ENCODE measurements around the gene PRDM15.

PRDM15 gene

GRCh38 chr21:41846033-41846317 lies 33.2 kb downstream of the PRDM15 start:
- Histone ChIP-seq H3K27ac (ENCODE audit: low read depth, low read length) (no peak overlapping the region), H3K27me3 (ENCODE audit: control insufficient read depth in 1 of 2, insufficient read depth in 2 of 2, low read length in 2 of 2) (no peaks in the 10 kb centered on the region), H3K36me3 (ENCODE audit: control insufficient read depth in 1 of 2, insufficient read depth in 2 of 2, low read length in 2 of 2) (peaks cover 0 to 12% of the 10 kb centered on the region in 2 donors), H3K4me3 (ENCODE audit: low read depth in 1 of 2, low read length in 2 of 2) (no peak overlapping the region), H3K9me3 (ENCODE audit: control insufficient read depth in 1 of 2, low read length in 2 of 2) (peaks cover 0 to 5% of the 10 kb centered on the region in 2 donors), H3K9ac (ENCODE audit: low read depth in 1 of 2, low read length in 2 of 2) (no peak overlapping the region), H3K4me1 (ENCODE audit: control insufficient read depth in 1 of 2, insufficient read depth in 2 of 2, low read length in 2 of 2) (no peaks in the 10 kb centered on the region)

DNA sequence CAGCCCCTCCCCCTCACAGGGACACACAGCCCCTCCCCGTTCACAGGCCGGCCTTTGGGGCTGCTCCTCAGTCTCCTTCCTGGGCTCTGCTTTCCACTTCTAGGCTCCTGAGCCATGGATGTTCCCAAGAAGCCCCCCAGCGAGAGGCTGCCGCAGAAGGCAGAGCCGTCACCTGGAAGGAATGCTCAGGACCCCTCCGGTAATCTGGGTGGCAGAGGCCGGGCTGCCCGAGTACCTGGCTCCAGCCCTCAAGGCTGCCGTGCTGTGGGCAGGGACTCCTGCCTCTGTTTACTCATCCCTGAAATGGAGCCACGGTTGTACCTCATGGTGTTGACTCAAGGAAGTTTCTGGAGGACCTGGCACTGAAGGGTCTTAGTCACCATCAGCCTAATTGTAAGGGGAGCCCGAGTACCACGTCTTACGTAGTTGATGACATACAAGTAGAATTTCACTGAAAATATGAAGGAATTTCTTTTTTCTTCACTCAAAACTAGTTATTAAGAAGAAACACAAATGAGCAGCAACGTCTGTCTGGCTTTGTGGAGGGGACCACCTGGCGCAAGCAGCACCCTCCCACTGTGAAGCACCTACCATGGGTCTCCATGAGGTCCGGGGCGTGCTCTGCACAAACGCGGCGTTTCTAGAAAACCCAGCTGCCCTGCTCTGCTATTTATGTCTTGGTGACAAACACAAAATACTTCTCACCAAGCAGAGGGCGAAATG lies 33.7 kb downstream of the PRDM15 start:
- Histone ChIP-seq H3K9ac (ENCODE audit: low read depth in 1 of 2, low read length in 2 of 2) (no peak overlapping the region), H3K9me3 (ENCODE audit: control insufficient read depth in 1 of 2, low read length in 2 of 2) (peaks cover 0 to 7% of the 10 kb centered on the region in 2 donors), H3K27me3 (ENCODE audit: control insufficient read depth in 1 of 2, insufficient read depth in 2 of 2, low read length in 2 of 2) (no peaks in the 10 kb centered on the region), H3K4me3 (ENCODE audit: low read depth in 1 of 2, low read length in 2 of 2) (no peak overlapping the region), H3K27ac (ENCODE audit: low read depth, low read length) (no peak overlapping the region), H3K36me3 (ENCODE audit: control insufficient read depth in 1 of 2, insufficient read depth in 2 of 2, low read length in 2 of 2) (peaks cover 0 to 12% of the 10 kb centered on the region in 2 donors), H3K4me1 (ENCODE audit: control insufficient read depth in 1 of 2, insufficient read depth in 2 of 2, low read length in 2 of 2) (no peaks in the 10 kb centered on the region)

DNA sequence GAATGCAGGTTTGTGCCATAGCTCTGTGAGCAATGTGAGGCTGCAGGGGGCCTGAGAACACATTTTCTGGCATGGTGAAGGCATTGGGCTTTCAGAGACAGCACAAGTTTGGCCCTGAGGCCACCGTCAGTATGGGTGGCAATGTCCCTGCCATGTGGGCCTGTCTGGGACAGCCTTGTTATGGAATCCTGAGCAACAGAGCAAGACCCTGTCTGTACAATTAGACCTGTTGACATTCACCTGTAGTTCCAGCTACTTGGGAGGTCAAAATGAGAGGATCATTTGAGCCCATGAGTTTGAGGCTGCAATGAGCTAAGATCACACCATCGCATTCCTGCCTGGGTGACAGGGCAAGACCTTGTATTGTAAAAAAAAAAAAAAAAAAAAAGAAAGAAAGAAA lies 35.6 kb downstream of the PRDM15 start:
- H3K4me3 ChIP-seq (ENCODE audit: low read depth in 1 of 2, low read length in 2 of 2): no peak overlapping the region
- no peak overlapping the region for H3K27ac ChIP-seq (ENCODE audit: low read depth, low read length)
- H3K9ac ChIP-seq (ENCODE audit: low read depth in 1 of 2, low read length in 2 of 2): no peak overlapping the region
- H3K27me3 ChIP-seq (ENCODE audit: control insufficient read depth in 1 of 2, insufficient read depth in 2 of 2, low read length in 2 of 2): no peaks in the 10 kb centered on the region
- H3K9me3 ChIP-seq (ENCODE audit: control insufficient read depth in 1 of 2, low read length in 2 of 2): peaks cover 0 to 7% of the 10 kb centered on the region in 2 donors
- H3K36me3 ChIP-seq (ENCODE audit: control insufficient read depth in 1 of 2, insufficient read depth in 2 of 2, low read length in 2 of 2): peaks cover 0 to 14% of the 10 kb centered on the region in 2 donors
- no peaks in the 10 kb centered on the region for H3K4me1 ChIP-seq (ENCODE audit: control insufficient read depth in 1 of 2, insufficient read depth in 2 of 2, low read length in 2 of 2)

DNA sequence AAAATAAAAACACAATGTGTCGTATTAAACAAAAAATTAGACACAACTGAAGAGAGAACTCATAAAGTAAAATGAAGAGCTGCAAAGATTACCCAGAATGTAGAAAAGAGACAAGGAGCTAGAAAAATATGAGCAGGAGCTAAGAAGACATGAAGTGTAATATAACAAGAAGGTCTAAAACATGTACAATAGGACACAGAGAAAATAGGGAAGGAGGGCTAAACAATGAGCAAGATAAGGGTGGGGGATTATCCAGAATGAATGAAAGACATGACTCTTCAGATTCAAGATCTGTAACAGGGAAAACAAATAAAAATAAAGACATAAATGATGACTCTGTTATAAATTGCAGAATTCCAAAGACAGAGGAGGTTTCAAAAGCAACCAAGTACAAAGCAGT lies 38.3 kb downstream of the PRDM15 start:
- Histone ChIP-seq H3K27me3 (ENCODE audit: control insufficient read depth in 1 of 2, insufficient read depth in 2 of 2, low read length in 2 of 2) (no peaks in the 10 kb centered on the region), H3K27ac (ENCODE audit: low read depth, low read length) (no peak overlapping the region), H3K4me3 (ENCODE audit: low read depth in 1 of 2, low read length in 2 of 2) (no peak overlapping the region), H3K36me3 (ENCODE audit: control insufficient read depth in 1 of 2, insufficient read depth in 2 of 2, low read length in 2 of 2) (peaks cover 0 to 28% of the 10 kb centered on the region in 2 donors), H3K4me1 (ENCODE audit: control insufficient read depth in 1 of 2, insufficient read depth in 2 of 2, low read length in 2 of 2) (no peaks in the 10 kb centered on the region), H3K9ac (ENCODE audit: low read depth in 1 of 2, low read length in 2 of 2) (no peak overlapping the region), H3K9me3 (ENCODE audit: control insufficient read depth in 1 of 2, low read length in 2 of 2) (peaks cover 0 to 7% of the 10 kb centered on the region in 2 donors)

DNA sequence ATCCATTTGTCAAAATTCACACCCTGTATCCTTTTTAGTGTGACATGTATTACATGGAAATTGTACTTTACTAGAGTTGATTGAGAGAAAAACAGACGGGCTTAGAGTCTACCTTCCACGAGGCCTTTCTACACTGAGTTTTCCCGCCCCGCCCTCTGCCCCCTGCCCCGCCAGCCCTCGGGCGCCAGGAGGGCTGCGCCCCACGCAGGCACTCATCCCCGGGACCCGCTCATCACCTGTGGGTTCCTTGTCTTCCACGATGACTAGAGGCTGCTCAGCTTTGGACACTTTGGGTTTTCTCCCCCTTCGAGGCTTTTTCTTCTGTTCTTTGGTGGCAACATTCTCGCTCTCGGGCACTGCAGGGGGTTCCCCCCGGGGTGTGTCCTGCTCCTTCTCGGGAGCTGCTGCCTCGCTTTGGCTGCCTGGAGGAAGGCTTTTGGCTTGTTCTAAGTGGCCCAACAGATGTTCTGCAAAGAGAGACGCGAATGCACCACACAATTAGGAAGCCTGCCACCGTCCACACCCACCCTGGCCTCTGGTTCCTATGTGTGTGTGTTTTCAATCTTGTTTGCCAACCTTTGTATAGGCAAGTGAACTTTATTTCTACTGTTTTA lies 39.6 kb downstream of the PRDM15 start:
- H3K36me3 ChIP-seq (ENCODE audit: control insufficient read depth in 1 of 2, insufficient read depth in 2 of 2, low read length in 2 of 2): peaks cover 0 to 38% of the 10 kb centered on the region in 2 donors
- H3K9me3 ChIP-seq (ENCODE audit: control insufficient read depth in 1 of 2, low read length in 2 of 2): peaks cover 0 to 7% of the 10 kb centered on the region in 2 donors
- no peaks in the 10 kb centered on the region for H3K4me1 ChIP-seq (ENCODE audit: control insufficient read depth in 1 of 2, insufficient read depth in 2 of 2, low read length in 2 of 2)
- H3K9ac ChIP-seq (ENCODE audit: low read depth in 1 of 2, low read length in 2 of 2): no peak overlapping the region
- no peak overlapping the region for H3K4me3 ChIP-seq (ENCODE audit: low read depth in 1 of 2, low read length in 2 of 2)
- H3K27me3 ChIP-seq (ENCODE audit: control insufficient read depth in 1 of 2, insufficient read depth in 2 of 2, low read length in 2 of 2): no peaks in the 10 kb centered on the region
- H3K27ac ChIP-seq (ENCODE audit: low read depth, low read length): no peak overlapping the region

DNA sequence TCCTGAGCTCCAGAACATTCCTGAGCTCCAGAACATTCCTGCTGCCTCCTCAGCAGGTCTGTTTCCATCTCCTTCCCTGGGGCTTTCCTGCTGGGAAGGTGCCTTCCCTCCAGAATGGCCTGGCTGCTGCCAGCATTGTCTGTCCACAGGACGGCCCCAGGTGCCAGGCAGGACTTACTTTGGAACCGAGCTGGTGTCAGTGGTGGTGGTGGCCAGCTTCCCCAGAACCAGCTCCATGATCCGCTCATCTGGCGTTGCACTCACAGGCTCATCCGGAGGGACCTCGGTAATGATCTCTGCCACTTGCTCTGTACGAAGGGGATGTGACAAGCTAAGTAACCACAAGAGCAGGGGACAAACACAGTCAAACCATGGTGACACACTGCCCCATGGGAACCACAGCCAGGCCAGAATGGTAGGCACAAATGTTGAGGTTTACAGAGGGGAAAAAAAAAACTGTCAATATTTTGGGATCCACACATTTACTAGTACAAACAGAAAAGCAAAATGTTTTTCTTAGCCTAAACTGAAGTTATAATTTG lies 41.3 kb downstream of the PRDM15 start:
- Histone ChIP-seq H3K4me3 (ENCODE audit: low read depth in 1 of 2, low read length in 2 of 2) (no peak overlapping the region), H3K4me1 (ENCODE audit: control insufficient read depth in 1 of 2, insufficient read depth in 2 of 2, low read length in 2 of 2) (no peaks in the 10 kb centered on the region), H3K9me3 (ENCODE audit: control insufficient read depth in 1 of 2, low read length in 2 of 2) (peaks cover 0 to 7% of the 10 kb centered on the region in 2 donors), H3K9ac (ENCODE audit: low read depth in 1 of 2, low read length in 2 of 2) (no peak overlapping the region), H3K36me3 (ENCODE audit: control insufficient read depth in 1 of 2, insufficient read depth in 2 of 2, low read length in 2 of 2) (peaks cover 0 to 47% of the 10 kb centered on the region in 2 donors), H3K27ac (ENCODE audit: low read depth, low read length) (no peak overlapping the region), H3K27me3 (ENCODE audit: control insufficient read depth in 1 of 2, insufficient read depth in 2 of 2, low read length in 2 of 2) (no peaks in the 10 kb centered on the region)

DNA sequence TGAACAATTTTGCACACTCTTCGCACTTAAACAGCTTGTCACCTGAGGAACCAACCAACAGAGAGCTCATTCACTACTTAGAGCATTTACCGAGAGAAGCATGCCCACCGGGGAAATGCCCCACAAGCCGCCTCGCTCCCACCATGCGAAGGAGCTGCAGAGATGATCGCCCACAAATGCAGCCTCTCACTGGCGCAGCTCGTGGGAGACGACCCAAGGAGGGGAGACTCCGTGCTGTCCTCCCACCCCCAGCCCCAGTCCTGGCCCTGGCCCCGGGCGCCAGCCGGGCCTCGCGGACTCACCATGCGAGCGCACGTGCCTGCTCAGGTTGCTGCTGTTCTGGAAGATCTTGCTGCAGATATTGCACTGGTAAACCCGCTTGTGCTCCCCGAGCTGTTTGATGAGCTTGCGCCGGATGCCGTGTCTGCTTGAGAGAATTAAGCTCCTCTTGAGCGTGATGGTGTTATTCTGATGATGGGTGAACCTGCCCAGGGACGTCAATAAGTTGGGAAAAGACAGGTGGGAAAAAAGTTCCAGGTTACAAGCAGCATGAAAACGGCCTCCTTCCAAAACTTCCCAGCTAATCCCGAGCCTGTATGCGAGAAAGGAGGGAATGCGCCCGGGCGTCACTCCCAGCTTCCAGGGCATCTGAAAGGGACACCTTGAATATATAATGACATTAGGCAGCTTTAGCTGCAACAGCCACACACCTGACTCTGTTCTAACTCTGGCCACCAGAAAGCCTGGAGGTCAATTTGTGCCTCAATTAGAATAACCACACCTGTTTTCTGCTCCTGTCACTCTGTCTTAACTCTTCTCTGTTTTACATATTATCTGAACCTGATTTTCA lies 42.8 kb downstream of the PRDM15 start:
- H3K4me1 ChIP-seq (ENCODE audit: control insufficient read depth in 1 of 2, insufficient read depth in 2 of 2, low read length in 2 of 2): peaks cover 0 to 3% of the 10 kb centered on the region in 2 donors

GRCh38 chr21:41835711-41836154 lies 43.4 kb downstream of the PRDM15 start:
- H3K36me3 ChIP-seq (ENCODE audit: control insufficient read depth in 1 of 2, insufficient read depth in 2 of 2, low read length in 2 of 2): peaks cover 0 to 47% of the 10 kb centered on the region in 2 donors
- no peaks in the 10 kb centered on the region for H3K27me3 ChIP-seq (ENCODE audit: control insufficient read depth in 1 of 2, insufficient read depth in 2 of 2, low read length in 2 of 2)
- H3K27ac ChIP-seq (ENCODE audit: low read depth, low read length): no peak overlapping the region
- no peak overlapping the region for H3K4me3 ChIP-seq (ENCODE audit: low read depth in 1 of 2, low read length in 2 of 2)
- H3K4me1 ChIP-seq (ENCODE audit: control insufficient read depth in 1 of 2, insufficient read depth in 2 of 2, low read length in 2 of 2): peaks cover 0 to 3% of the 10 kb centered on the region in 2 donors
- H3K9ac ChIP-seq (ENCODE audit: low read depth in 1 of 2, low read length in 2 of 2): no peak overlapping the region
- H3K9me3 ChIP-seq (ENCODE audit: control insufficient read depth in 1 of 2, low read length in 2 of 2): no peaks in the 10 kb centered on the region

More for the DNA sequence above, 42.8 kb downstream of the PRDM15 start:
- H3K27ac ChIP-seq (ENCODE audit: low read depth, low read length): no peak overlapping the region
- H3K27me3 ChIP-seq (ENCODE audit: control insufficient read depth in 1 of 2, insufficient read depth in 2 of 2, low read length in 2 of 2): no peaks in the 10 kb centered on the region
- H3K9ac ChIP-seq (ENCODE audit: low read depth in 1 of 2, low read length in 2 of 2): no peak overlapping the region
- peaks cover 0 to 47% of the 10 kb centered on the region in 2 donors for H3K36me3 ChIP-seq (ENCODE audit: control insufficient read depth in 1 of 2, insufficient read depth in 2 of 2, low read length in 2 of 2)
- no peak overlapping the region for H3K4me3 ChIP-seq (ENCODE audit: low read depth in 1 of 2, low read length in 2 of 2)
- H3K9me3 ChIP-seq (ENCODE audit: control insufficient read depth in 1 of 2, low read length in 2 of 2): peaks cover 0 to 6% of the 10 kb centered on the region in 2 donors

DNA sequence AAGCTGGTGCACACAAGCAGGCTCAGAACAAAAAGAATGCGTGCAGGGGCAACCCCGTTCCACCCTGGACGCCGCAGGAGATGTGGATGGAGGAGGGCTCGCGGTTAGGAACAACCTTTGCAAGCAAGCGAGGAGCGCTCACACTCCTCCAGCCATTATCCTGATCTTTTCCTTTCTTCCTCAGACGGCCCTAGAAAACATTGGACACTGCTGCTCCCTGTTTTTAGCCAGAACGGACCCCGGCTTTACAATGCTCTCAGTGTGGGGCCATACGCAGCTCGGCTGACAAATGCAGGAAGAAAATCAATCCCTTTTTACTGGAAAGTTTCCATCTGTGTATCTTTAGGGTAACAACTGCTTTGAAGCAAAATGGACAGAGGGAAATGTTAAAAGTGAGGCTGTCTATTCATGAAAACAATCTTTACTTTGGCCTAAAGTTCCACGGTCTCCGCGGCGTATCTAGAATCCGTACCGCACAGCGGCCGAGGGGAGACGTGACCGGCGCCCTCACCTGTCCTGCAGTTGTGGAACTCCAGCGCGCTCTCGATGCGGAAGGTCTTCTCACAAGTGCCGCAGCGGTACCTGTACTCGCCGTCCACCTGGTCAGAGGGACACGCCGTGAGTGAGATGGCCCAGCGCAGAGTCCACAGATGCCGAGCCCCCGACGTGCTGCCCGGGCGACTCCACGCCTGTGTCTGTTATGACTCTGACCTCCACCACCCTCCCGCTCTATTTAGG lies 44.0 kb downstream of the PRDM15 start:
- no peak overlapping the region for H3K27ac ChIP-seq (ENCODE audit: low read depth, low read length)
- no peaks in the 10 kb centered on the region for H3K9me3 ChIP-seq (ENCODE audit: control insufficient read depth in 1 of 2, low read length in 2 of 2)
- peaks cover 0 to 47% of the 10 kb centered on the region in 2 donors for H3K36me3 ChIP-seq (ENCODE audit: control insufficient read depth in 1 of 2, insufficient read depth in 2 of 2, low read length in 2 of 2)
- peaks cover 0 to 3% of the 10 kb centered on the region in 2 donors for H3K4me1 ChIP-seq (ENCODE audit: control insufficient read depth in 1 of 2, insufficient read depth in 2 of 2, low read length in 2 of 2)
- no peak overlapping the region for H3K9ac ChIP-seq (ENCODE audit: low read depth in 1 of 2, low read length in 2 of 2)
- no peaks in the 10 kb centered on the region for H3K27me3 ChIP-seq (ENCODE audit: control insufficient read depth in 1 of 2, insufficient read depth in 2 of 2, low read length in 2 of 2)
- no peak overlapping the region for H3K4me3 ChIP-seq (ENCODE audit: low read depth in 1 of 2, low read length in 2 of 2)
